HCT116 (cell line): ENCODE data around the gene POLR3H. TPM values are rescaled to one million over a fixed set of nuclear protein-coding genes. Genes with fewer than 3 reads are reported as not detected.

Experiments
- ATAC-seq: fragments of 200-7000 bp; cut with Tn5 transposase; 2 replicates; pipeline ENCODE4 v1.9.1; 2020; ENCODE audit warnings: mild to moderate bottlenecking, moderate library complexity
- BruUV-seq: library from RNA; stranded (reverse); fragments of 400-500 nt; replicated peaks from 2 replicates; lab custom pipeline; 2021; lab: Mats Ljungman, UMichigan
- CTCF ChIA-PET: fragments of 300-600 bp; sonication (Branson Sonifier 250); formaldehyde crosslinking; loops from one replicate; lab custom pipeline; 2021; ENCODE audit warnings: antibody characterized with exemption; lab: Charles Lee
- POLR2A ChIA-PET: fragments of 300-600, 350-600 bp; sonication (Branson Sonifier 250); formaldehyde crosslinking; loops from one replicate; lab custom pipeline; 2021; ENCODE audit warnings: antibody characterized with exemption; lab: Charles Lee
- RAD21 ChIA-PET, 2 experiments: fragments of 300-600 bp; sonication (Branson Sonifier 250); formaldehyde crosslinking; loops; one replicate each; lab custom pipeline; 2023; ENCODE audit warnings: low total read pairs in 2 of 2; ENCODE audit not compliant: uncharacterized antibody in 2 of 2, unreplicated experiment in 2 of 2, low non-redundant PET in 1 of 2; lab: Charles Lee
- DNase-seq: peaks from one replicate; pipeline ENCODE4 v3.0.0-alpha.2; 2010; ENCODE audit warnings: low read depth, low spot score
- H2AFZ ChIP-seq: fragments of 200-600 bp; shearing (Covaris generic), sonication (generic); 2 replicates; pipeline ENCODE4 v1.6.1; 2017; ENCODE audit warnings: low read depth, mixed run types, mixed read lengths, antibody characterized with exemption, low read length; ENCODE audit not compliant: poor library complexity, severe bottlenecking
- H3K27ac ChIP-seq: 2 replicates; pipeline ENCODE4 v1.5.1; 2012; ENCODE audit warnings: low read depth, low read length
- H3K27me3 ChIP-seq: fragments of 200-600 bp; sonication (generic); 2 replicates; pipeline ENCODE4 v1.6.1; 2016; ENCODE audit warnings: mixed run types, low read length, mixed read lengths; ENCODE audit not compliant: insufficient read depth
- H3K36me3 ChIP-seq, 2 experiments: fragments of 200-500 bp in 1 of 2; fragments of 200-600 bp in 1 of 2; sonication (Bioruptor generic) in 1 of 2; sonication (generic) in 1 of 2; 2 replicates each; pipeline versions ENCODE4 v1.5.1 to v1.6.1; 2014 to 2016; ENCODE audit warnings: low read length in 2 of 2, inconsistent platforms in 1 of 2, mixed read lengths in 1 of 2, mixed run types in 1 of 2; ENCODE audit not compliant: insufficient read depth in 2 of 2, control insufficient read depth in 1 of 2
- H3K4me1 ChIP-seq, 2 experiments: fragments of 200-600 bp in 1 of 2; sonication (generic) in 1 of 2; 2 replicates each; pipeline versions ENCODE4 v1.5.1 to v1.6.1; 2012 to 2017; ENCODE audit warnings: low read length in 2 of 2, inconsistent platforms in 1 of 2, mild to moderate bottlenecking in 1 of 2, mixed read lengths in 1 of 2, mixed run types in 1 of 2, moderate library complexity in 1 of 2; ENCODE audit not compliant: insufficient read depth in 2 of 2, control insufficient read depth in 1 of 2
- H3K4me2 ChIP-seq: fragments of 200-600 bp; sonication (generic); 2 replicates; pipeline ENCODE4 v1.6.1; 2017; ENCODE audit warnings: mixed run types, low read length, mixed read lengths
- H3K4me3 ChIP-seq, 2 experiments: fragments of 200-600 bp in 1 of 2; sonication (generic) in 1 of 2; replicated peaks in 1 of 2; 2 replicates each; pipeline ENCODE4 v1.5.1; 2011 to 2016; ENCODE audit warnings: low read length in 2 of 2, control low read depth in 1 of 2, low read depth in 1 of 2, mild to moderate bottlenecking in 1 of 2, mixed read lengths in 1 of 2, mixed run types in 1 of 2
- H3K79me2 ChIP-seq: fragments of 200-600 bp; sonication (generic); 2 replicates; pipeline ENCODE4 v1.6.1; 2017; ENCODE audit warnings: mild to moderate bottlenecking, mixed run types, low read length, moderate library complexity, mixed read lengths; ENCODE audit not compliant: insufficient read depth
- H3K9ac ChIP-seq: fragments of 200-600 bp; sonication (generic); 2 replicates; pipeline ENCODE4 v1.6.1; 2016; ENCODE audit warnings: low read length, mixed read lengths
- H3K9me2 ChIP-seq: fragments of 200-600 bp; sonication (generic), shearing (Covaris generic); 2 replicates; pipeline ENCODE4 v1.6.1; 2017; ENCODE audit warnings: mixed run types, mild to moderate bottlenecking, moderate library complexity; ENCODE audit not compliant: insufficient read depth
- H3K9me3 ChIP-seq, 2 experiments: fragments of 200-500 bp in 1 of 2; fragments of 200-600 bp in 1 of 2; sonication (Bioruptor generic) in 1 of 2; sonication (generic) in 1 of 2; 2 replicates each; pipeline ENCODE4 v1.6.1; 2014 to 2017; ENCODE audit warnings: low read length in 2 of 2, mixed read lengths in 2 of 2, inconsistent platforms in 1 of 2, low read depth in 1 of 2, mild to moderate bottlenecking in 1 of 2, mixed run types in 1 of 2, moderate library complexity in 1 of 2; ENCODE audit not compliant: control insufficient read depth in 1 of 2, insufficient read depth in 1 of 2
- H4K20me1 ChIP-seq: fragments of 200-600 bp; sonication (generic), shearing (Covaris generic); 2 replicates; pipeline ENCODE4 v1.6.1; 2017; ENCODE audit warnings: mixed run types, mild to moderate bottlenecking, moderate library complexity; ENCODE audit not compliant: insufficient read depth
- CBX3 ChIP-seq: IDR thresholded peaks from 2 replicates; pipeline ENCODE4 v1.6.1; 2012; ENCODE audit warnings: low read depth
- CEBPB ChIP-seq: IDR thresholded peaks from 2 replicates; pipeline ENCODE4 v1.6.1; 2012; ENCODE audit warnings: low read depth
- EGR1 ChIP-seq: IDR thresholded peaks from 2 replicates; pipeline ENCODE4 v1.6.1; 2012; ENCODE audit warnings: low read depth
- ELF1 ChIP-seq: IDR thresholded peaks from 2 replicates; pipeline ENCODE4 v1.6.1; 2012; ENCODE audit warnings: low read depth, borderline replicate concordance
- EZH2 ChIP-seq: fragments of 200-600 bp; sonication (generic); IDR thresholded peaks from 2 replicates; pipeline ENCODE4 v1.6.1; 2017; ENCODE audit warnings: antibody characterized with exemption, mixed run types
- EZH2phosphoT487 ChIP-seq: fragments of 200-600 bp; IDR thresholded peaks from 2 replicates; pipeline ENCODE4 v1.6.1; 2018; ENCODE audit warnings: antibody characterized with exemption, borderline replicate concordance
- FOSL1 ChIP-seq: IDR thresholded peaks from 2 replicates; pipeline ENCODE4 v1.6.1; 2012; ENCODE audit warnings: low read depth
- JUND ChIP-seq: IDR thresholded peaks from 2 replicates; pipeline ENCODE4 v1.6.1; 2012
- POLR2A ChIP-seq: IDR thresholded peaks from 2 replicates; pipeline ENCODE4 v1.7.0; 2011; ENCODE audit warnings: borderline replicate concordance; ENCODE audit not compliant: insufficient read depth, insufficient read length; ENCODE audit errors: extremely low read depth
- POLR2AphosphoS5 ChIP-seq: IDR thresholded peaks from 2 replicates; pipeline ENCODE4 v1.6.1; 2011; ENCODE audit warnings: mild to moderate bottlenecking, low read depth, low read length, moderate library complexity
- RAD21 ChIP-seq: IDR thresholded peaks from 2 replicates; pipeline ENCODE4 v1.6.1; 2012; ENCODE audit warnings: low read depth, mild to moderate bottlenecking
- SIN3A ChIP-seq: IDR thresholded peaks from 2 replicates; pipeline ENCODE4 v1.6.1; 2012; ENCODE audit warnings: low read depth
- SP1 ChIP-seq: IDR thresholded peaks from 2 replicates; pipeline ENCODE4 v1.6.1; 2012; ENCODE audit warnings: low read depth
- SRF ChIP-seq: IDR thresholded peaks from 2 replicates; pipeline ENCODE4 v1.6.1; 2012; ENCODE audit warnings: low read depth
- TCF7L2 ChIP-seq: IDR thresholded peaks from 2 replicates; pipeline ENCODE4 v1.7.0; 2011; ENCODE audit warnings: borderline replicate concordance, inconsistent platforms; ENCODE audit not compliant: insufficient read depth, insufficient read length; ENCODE audit errors: extremely low read depth
- ZFX ChIP-seq: fragments of 450-650 bp; IDR thresholded peaks from 2 replicates; pipeline ENCODE4 v1.6.1; 2017
- ZNF274 ChIP-seq: fragments of 200-500 bp; sonication (Bioruptor generic); IDR thresholded peaks from 2 replicates; pipeline ENCODE4 v1.6.1; 2014; ENCODE audit warnings: mild to moderate bottlenecking, low read depth, low read length, inconsistent platforms
- intact Hi-C: fragments of 100-400 bp; cut with micrococcal nuclease; formaldehyde crosslinking; loops from 2 replicates; pipeline ENCODE4 v1.10.0; 2022
- total RNA-seq: library from RNA; stranded (reverse); gene quantifications from one replicate; pipeline ENCODE4 v1.2.1, GENCODE V29; 2021; ENCODE audit not compliant: unreplicated experiment
- TF ChIP-seq, protein P1 (sequence below): IDR thresholded peaks from 2 replicates; pipeline ENCODE4 v1.6.1; 2012
- TF ChIP-seq, protein P2 (sequence below): IDR thresholded peaks from 2 replicates; pipeline ENCODE4 v1.6.1; 2012
- TF ChIP-seq, protein P3 (sequence below): IDR thresholded peaks from 2 replicates; pipeline ENCODE4 v1.6.1; 2011; ENCODE audit warnings: mild to moderate bottlenecking, low read length, moderate library complexity; ENCODE audit not compliant: insufficient replicate concordance; ENCODE audit errors: extremely low read depth

Gene POLR3H
- total RNA-seq, 1 experiment from 2014 or later: 62.1 TPM

DNA sequence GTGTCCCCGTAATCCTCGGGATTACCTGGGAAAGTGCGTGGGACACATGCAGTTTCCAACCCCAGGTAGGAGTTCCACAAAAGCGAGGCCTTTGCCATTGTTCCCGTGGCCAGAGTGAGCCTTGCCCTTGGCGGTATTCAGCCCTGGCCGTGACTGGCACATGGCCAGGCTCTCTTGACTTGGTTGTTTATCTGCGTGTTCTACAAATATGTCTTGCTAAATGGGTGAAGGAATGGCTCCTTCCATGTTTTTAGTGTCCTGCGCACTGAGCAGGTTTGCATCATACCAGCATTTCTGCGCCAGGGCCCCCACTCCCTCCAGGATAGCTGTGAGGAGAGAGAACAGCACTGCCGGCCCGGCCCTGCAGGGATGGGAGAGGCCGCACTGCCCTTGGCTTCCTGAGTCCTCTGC lies 20.0 kb downstream of the POLR3H start:
- no peak for ATAC-seq
- Histone ChIP-seq H3K9me2 (no peaks in the 10 kb centered on the region), H2AFZ (no peak overlapping the region), H3K4me3 (no peak overlapping the region), H4K20me1 (peaks cover 9% of the 10 kb centered on the region; the same call in 1 of the 2 replicates), H3K4me2 (no peak overlapping the region), H3K27me3 (no peaks in the 10 kb centered on the region), H3K36me3 (peaks cover 21 to 55% of the 10 kb centered on the region in 2 experiments), H3K4me1 (no peaks in the 10 kb centered on the region), H3K9ac (no peak overlapping the region), H3K27ac (peak overlapping the region; percentile 55; the same call in 1 of the 2 replicates), H3K79me2 (no peaks in the 10 kb centered on the region), H3K9me3 (no peaks in the 10 kb centered on the region)
- TF ChIP-seq EZH2phosphoT487 (no peak), CBX3 (no peak), SRF (no peak), SIN3A (no peak), EZH2 (no peak), ZFX (no peak), SP1 (no peak), RAD21 (no peak), TCF7L2 (no peak), CEBPB (no peak), ELF1 (no peak), POLR2A (no peak), POLR2AphosphoS5 (no peak), FOSL1 (no peak), ZNF274 (no peak), JUND (no peak), EGR1 (no peak)
- TF ChIP-seq, protein P1, sequence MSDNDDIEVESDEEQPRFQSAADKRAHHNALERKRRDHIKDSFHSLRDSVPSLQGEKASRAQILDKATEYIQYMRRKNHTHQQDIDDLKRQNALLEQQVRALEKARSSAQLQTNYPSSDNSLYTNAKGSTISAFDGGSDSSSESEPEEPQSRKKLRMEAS: no peak
- TF ChIP-seq, protein P2, sequence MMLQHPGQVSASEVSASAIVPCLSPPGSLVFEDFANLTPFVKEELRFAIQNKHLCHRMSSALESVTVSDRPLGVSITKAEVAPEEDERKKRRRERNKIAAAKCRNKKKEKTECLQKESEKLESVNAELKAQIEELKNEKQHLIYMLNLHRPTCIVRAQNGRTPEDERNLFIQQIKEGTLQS: no peak
- TF ChIP-seq, protein P3, sequence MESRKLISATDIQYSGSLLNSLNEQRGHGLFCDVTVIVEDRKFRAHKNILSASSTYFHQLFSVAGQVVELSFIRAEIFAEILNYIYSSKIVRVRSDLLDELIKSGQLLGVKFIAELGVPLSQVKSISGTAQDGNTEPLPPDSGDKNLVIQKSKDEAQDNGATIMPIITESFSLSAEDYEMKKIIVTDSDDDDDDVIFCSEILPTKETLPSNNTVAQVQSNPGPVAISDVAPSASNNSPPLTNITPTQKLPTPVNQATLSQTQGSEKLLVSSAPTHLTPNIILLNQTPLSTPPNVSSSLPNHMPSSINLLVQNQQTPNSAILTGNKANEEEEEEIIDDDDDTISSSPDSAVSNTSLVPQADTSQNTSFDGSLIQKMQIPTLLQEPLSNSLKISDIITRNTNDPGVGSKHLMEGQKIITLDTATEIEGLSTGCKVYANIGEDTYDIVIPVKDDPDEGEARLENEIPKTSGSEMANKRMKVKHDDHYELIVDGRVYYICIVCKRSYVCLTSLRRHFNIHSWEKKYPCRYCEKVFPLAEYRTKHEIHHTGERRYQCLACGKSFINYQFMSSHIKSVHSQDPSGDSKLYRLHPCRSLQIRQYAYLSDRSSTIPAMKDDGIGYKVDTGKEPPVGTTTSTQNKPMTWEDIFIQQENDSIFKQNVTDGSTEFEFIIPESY: no peak
- no TSS peak for BruUV-seq
- POLR2A ChIA-PET: no interaction called here
- RAD21 ChIA-PET: no interaction called here
- CTCF ChIA-PET: no interaction called here
- intact Hi-C loops: no loop called here
- DNase-seq: no peak
